Activated T-cell treated with anti-CD3 and anti-CD28 coated beads, Interleukin-2, amount 50 U/mL, for 24 hours (primary cell): ENCODE data around the gene GAB1.

Experiments
- DNase-seq: peaks from one replicate; pipeline ENCODE4 v3.0.0-alpha.2; 2020
- H3K27ac Mint-ChIP-seq: 2 replicates; pipeline ENCODE4 v1.8.0; 2020; ENCODE audit warnings: mild to moderate bottlenecking, mixed read lengths
- H3K27me3 Mint-ChIP-seq: 2 replicates; pipeline ENCODE4 v1.8.0; 2020; ENCODE audit warnings: mixed read lengths
- H3K36me3 Mint-ChIP-seq: 2 replicates; pipeline ENCODE4 v1.8.0; 2020; ENCODE audit warnings: low read depth, mixed read lengths
- H3K4me1 Mint-ChIP-seq: 2 replicates; pipeline ENCODE4 v1.8.0; 2020; ENCODE audit warnings: low read depth, mixed read lengths
- H3K4me3 Mint-ChIP-seq: 2 replicates; pipeline ENCODE4 v1.8.0; 2020; ENCODE audit warnings: mild to moderate bottlenecking, moderate library complexity, mixed read lengths
- H3K9me3 Mint-ChIP-seq: 2 replicates; pipeline ENCODE4 v1.8.0; 2020; ENCODE audit warnings: mixed read lengths

GAB1 gene

DNA sequence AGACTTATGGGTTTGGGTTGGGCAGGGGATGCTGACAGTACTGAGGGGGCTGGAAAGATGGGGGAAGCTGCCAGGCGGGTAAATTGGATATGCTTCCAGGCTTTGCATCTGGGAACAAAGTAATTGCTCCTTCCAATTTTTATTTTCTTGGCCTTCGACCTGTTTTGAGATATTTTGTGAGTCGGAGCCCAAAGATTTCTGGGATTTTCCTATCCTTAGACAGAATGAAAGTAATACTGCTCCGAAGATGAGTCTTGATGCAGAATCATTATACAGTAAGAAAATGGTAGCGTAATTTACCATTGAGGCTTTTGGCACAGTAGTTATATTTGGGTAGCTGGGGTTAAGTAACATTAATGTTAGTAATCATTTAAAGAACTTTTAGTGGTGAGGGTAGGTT is 178.2 kb downstream of the GAB1 start:
- DNase-seq: peak; percentile 31
- peak overlapping the region; percentile 98 for H3K27ac Mint-ChIP-seq
- peak overlapping the region; percentile 95 for H3K4me3 Mint-ChIP-seq
- no peaks in the 10 kb centered on the region for H3K9me3 Mint-ChIP-seq
- H3K36me3 Mint-ChIP-seq: peaks cover 61% of the 10 kb centered on the region
- H3K27me3 Mint-ChIP-seq: no peaks in the 10 kb centered on the region
- peaks cover 45% of the 10 kb centered on the region for H3K4me1 Mint-ChIP-seq

DNA sequence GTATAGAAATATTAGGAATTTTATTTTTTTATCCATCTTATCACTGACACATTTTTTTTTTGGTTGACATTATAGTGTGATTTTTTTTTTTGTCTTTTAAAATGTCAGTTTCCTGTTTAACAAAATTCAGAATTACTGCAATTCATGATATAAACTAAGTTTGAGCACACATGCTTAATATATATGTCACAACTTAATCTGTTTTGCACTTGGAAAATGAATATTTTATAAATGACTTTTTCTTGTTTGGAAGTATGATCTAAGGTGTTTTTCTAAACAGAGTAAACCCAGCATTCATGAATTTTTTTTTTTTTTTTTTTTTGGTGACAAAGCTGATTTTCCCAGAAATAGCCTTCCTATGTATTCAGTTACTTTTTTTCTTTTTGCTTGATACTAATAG is 179.2 kb downstream of the GAB1 start:
- peaks cover 53% of the 10 kb centered on the region for H3K4me1 Mint-ChIP-seq
- no peaks in the 10 kb centered on the region for H3K27me3 Mint-ChIP-seq
- no peak for DNase-seq
- H3K36me3 Mint-ChIP-seq: peaks cover 71% of the 10 kb centered on the region
- no peaks in the 10 kb centered on the region for H3K9me3 Mint-ChIP-seq
- H3K27ac Mint-ChIP-seq: peak overlapping the region; percentile 78
- H3K4me3 Mint-ChIP-seq: peak overlapping the region; percentile 95

DNA sequence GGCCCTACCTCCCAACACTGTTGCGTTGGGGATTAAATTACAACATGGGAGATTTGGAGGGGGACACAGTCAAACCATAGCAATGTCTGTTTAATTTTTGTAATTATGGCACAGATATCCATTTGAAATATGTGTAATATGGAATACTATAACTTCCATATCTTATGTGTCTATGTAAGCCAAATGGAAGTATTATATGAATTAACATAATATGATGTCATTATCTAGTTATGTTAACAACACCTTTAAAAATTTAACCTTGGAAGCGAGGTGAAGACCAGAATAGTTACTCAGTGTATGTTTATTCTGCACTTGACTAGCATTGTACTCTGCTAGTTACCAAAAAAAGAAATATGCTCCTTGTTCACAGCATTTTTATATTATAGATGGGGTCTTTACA is 181.1 kb downstream of the GAB1 start:
- no peak for DNase-seq
- H3K27me3 Mint-ChIP-seq: no peaks in the 10 kb centered on the region
- peaks cover 88% of the 10 kb centered on the region for H3K36me3 Mint-ChIP-seq
- H3K27ac Mint-ChIP-seq: no peak overlapping the region
- no peaks in the 10 kb centered on the region for H3K9me3 Mint-ChIP-seq
- no peak overlapping the region for H3K4me3 Mint-ChIP-seq
- peaks cover 64% of the 10 kb centered on the region for H3K4me1 Mint-ChIP-seq
